ENCODE measurements around the gene CDH24. TPM values are rescaled to one million over a fixed set of nuclear protein-coding genes. Genes with fewer than 3 reads are reported as not detected.

The CDH24 gene
- total and polyA plus RNA-seq, 4 experiments from 2014 or later, result 0.15 to 1.6 (median 0.93) TPM

GRCh38 chr14:23034498-23035302 is 22.6 kb downstream of the CDH24 start, which contains the start of gene PSMB5:
Gene PSMB5, minus strand, starts transcription at chr14:23034900. Its CDS starts 19 bp downstream, at chr14:23034881.
- intact Hi-C loops (cut with micrococcal nuclease), result loop anchor here (1.0 kb wide), 5 partner anchors 24 to 268 kb away; partner anchors contain the start of genes ACIN1, C14orf119 and OXA1L
- ChIA-PET POLR2A (ENCODE audit: partially characterized antibody) (interaction anchor here (0.8 to 3.1 kb wide), 11 partner anchors 11 to 267 kb away, joined by 3 to 41 read pairs (median 4); partner anchors contain the start of genes ACIN1, C14orf119, CDH24 and RBM23), CTCF (ENCODE audit: partially characterized antibody) (interaction anchor here (0.7 to 2.4 kb wide), 6 partner anchors 28 to 260 kb away, joined by 3 to 17 read pairs (median 6); no protein-coding TSS in a partner anchor)
- Histone ChIP-seq H3K27me3 (ENCODE audit: insufficient read depth, low read length) (no peaks in the 10 kb centered on the region), H3K27ac (ENCODE audit: low read depth, low read length) (peak within 1 kb of the TSS; percentile 89), H3K9me3 (ENCODE audit: control insufficient read depth in 1 of 2, low read length in 2 of 2) (no peaks in the 10 kb centered on the region), H3K36me3 (ENCODE audit: insufficient read depth, low read length) (peaks cover 17% of the 10 kb centered on the region), H3K4me3 (ENCODE audit: low read length in 2 of 2) (peak within 1 kb of the TSS; percentile 66 to 90), H3K4me1 (ENCODE audit: insufficient read depth, low read length) (peaks cover 19% of the 10 kb centered on the region)
- DNase-seq, result peak; percentile 93 to 96 (median 93)
- Mint-ChIP-seq H3K27ac (peak within 1 kb of the TSS; percentile 89 to 99 (median 98)), H3K4me1 (peaks cover 17 to 43% (median 31%) of the 10 kb centered on the region in 4 donors), H3K4me3 (peak within 1 kb of the TSS; percentile 87 to 98 (median 93)), H3K27me3 (no peaks in the 10 kb centered on the region), H3K9me3 (peaks cover 0 to 2% (median 0%) of the 10 kb centered on the region in 8 donors), H3K36me3 (peaks cover 17 to 24% of the 10 kb centered on the region in 2 donors)

- Histone ChIP-seq H3K27me3 (ENCODE audit: insufficient read depth, low read length) (no peaks in the 10 kb centered on the region), H3K9me3 (ENCODE audit: control insufficient read depth in 1 of 2, low read length in 2 of 2) (no peaks in the 10 kb centered on the region), H3K4me1 (ENCODE audit: insufficient read depth, low read length) (peaks cover 24% of the 10 kb centered on the region), H3K27ac (ENCODE audit: low read depth, low read length) (peak overlapping the region; percentile 89), H3K36me3 (ENCODE audit: insufficient read depth, low read length) (peaks cover 17% of the 10 kb centered on the region), H3K4me3 (ENCODE audit: low read length in 2 of 2) (peak overlapping the region; percentile 66 to 90)
- CTCF ChIA-PET (ENCODE audit: partially characterized antibody), result interaction anchor here (0.7 to 2.4 kb wide), 8 partner anchors 27 to 261 kb away, joined by 3 to 17 read pairs (median 6); no protein-coding TSS in a partner anchor
- H3K9me3 Mint-ChIP-seq, result peaks cover 0 to 2% (median 0%) of the 10 kb centered on the region in 8 donors
- H3K4me3 Mint-ChIP-seq, result peak overlapping the region; percentile 87 to 98 (median 93)
- H3K36me3 Mint-ChIP-seq, result peaks cover 20 to 27% of the 10 kb centered on the region in 2 donors
- H3K27me3 Mint-ChIP-seq, result no peaks in the 10 kb centered on the region
- intact Hi-C loops (cut with micrococcal nuclease), result no loop called here
- peak overlapping the region; percentile 89 to 99 (median 98) for H3K27ac Mint-ChIP-seq
- POLR2A ChIA-PET (ENCODE audit: partially characterized antibody), result interaction anchor here (0.8 to 3.1 kb wide), 13 partner anchors 10 to 268 kb away, joined by 3 to 41 read pairs (median 4); partner anchors contain the start of genes ACIN1, C14orf119, CDH24 and RBM23
- H3K4me1 Mint-ChIP-seq, result peaks cover 22 to 49% (median 37%) of the 10 kb centered on the region in 4 donors
- DNase-seq, result peak in 1 of 5 donors; percentile 24
Observed at GRCh38 chr14:23033801-23034497, 23.4 kb downstream of the CDH24 start.

- ChIA-PET POLR2A (ENCODE audit: partially characterized antibody) (interaction anchor here (0.8 to 3.1 kb wide), 4 partner anchors 25 to 52 kb away, joined by 3 to 41 read pairs (median 4); no protein-coding TSS in a partner anchor), CTCF (ENCODE audit: partially characterized antibody) (interaction anchor here (1.0 to 2.4 kb wide), 6 partner anchors 26 to 60 kb away, joined by 4 to 17 read pairs (median 7); no protein-coding TSS in a partner anchor)
- DNase-seq, result no peak
- Histone ChIP-seq H3K36me3 (ENCODE audit: insufficient read depth, low read length) (peaks cover 17% of the 10 kb centered on the region), H3K27ac (ENCODE audit: low read depth, low read length) (peak overlapping the region; percentile 5), H3K9me3 (ENCODE audit: control insufficient read depth in 1 of 2, low read length in 2 of 2) (no peaks in the 10 kb centered on the region), H3K27me3 (ENCODE audit: insufficient read depth, low read length) (no peaks in the 10 kb centered on the region), H3K4me3 (ENCODE audit: low read length in 2 of 2) (peak overlapping the region in 1 of 2 donors; percentile 90), H3K4me1 (ENCODE audit: insufficient read depth, low read length) (peaks cover 30% of the 10 kb centered on the region)
- Mint-ChIP-seq H3K4me1 (peaks cover 26 to 54% (median 41%) of the 10 kb centered on the region in 4 donors), H3K27ac (peak overlapping the region; percentile 89 to 99 (median 98)), H3K27me3 (no peaks in the 10 kb centered on the region), H3K9me3 (peaks cover 0 to 2% (median 0%) of the 10 kb centered on the region in 8 donors), H3K4me3 (peak overlapping the region; percentile 87 to 98 (median 93)), H3K36me3 (peaks cover 24 to 31% of the 10 kb centered on the region in 2 donors)
- intact Hi-C loops (cut with micrococcal nuclease), result no loop called here
Observed at GRCh38 chr14:23033251-23033727, 24.0 kb downstream of the CDH24 start.

- POLR2A ChIA-PET (ENCODE audit: partially characterized antibody), result interaction anchor here (0.6 to 1.1 kb wide), 3 partner anchors 24 to 53 kb away, joined by 3 to 4 read pairs (median 3); no protein-coding TSS in a partner anchor
- intact Hi-C loops (cut with micrococcal nuclease), result no loop called here
- Histone ChIP-seq H3K4me3 (ENCODE audit: low read length in 2 of 2) (no peak overlapping the region), H3K36me3 (ENCODE audit: insufficient read depth, low read length) (peaks cover 21% of the 10 kb centered on the region), H3K9me3 (ENCODE audit: control insufficient read depth in 1 of 2, low read length in 2 of 2) (no peaks in the 10 kb centered on the region), H3K27ac (ENCODE audit: low read depth, low read length) (no peak overlapping the region), H3K4me1 (ENCODE audit: insufficient read depth, low read length) (peaks cover 38% of the 10 kb centered on the region), H3K27me3 (ENCODE audit: insufficient read depth, low read length) (no peaks in the 10 kb centered on the region)
- CTCF ChIA-PET (ENCODE audit: partially characterized antibody), result interaction anchor here (0.9 to 1.2 kb wide), 2 partner anchors 24 to 38 kb away, joined by 3 read pairs; no protein-coding TSS in a partner anchor
- H3K36me3 Mint-ChIP-seq, result peaks cover 35 to 39% of the 10 kb centered on the region in 2 donors
- peaks cover 0 to 2% (median 0%) of the 10 kb centered on the region in 8 donors for H3K9me3 Mint-ChIP-seq
- H3K4me3 Mint-ChIP-seq, result no peak overlapping the region
- peak overlapping the region in 4 of 7 donors; percentile 5 to 63 (median 29) for H3K27ac Mint-ChIP-seq
- no peak for DNase-seq
- no peaks in the 10 kb centered on the region for H3K27me3 Mint-ChIP-seq
- peaks cover 30 to 62% (median 48%) of the 10 kb centered on the region in 4 donors for H3K4me1 Mint-ChIP-seq
Observed at GRCh38 chr14:23030936-23031335, 26.4 kb downstream of the CDH24 start.

GRCh38 chr14:23028799-23029198 is 28.5 kb downstream of the CDH24 start:
- intact Hi-C loops (cut with micrococcal nuclease), result no loop called here
- ChIA-PET CTCF (ENCODE audit: partially characterized antibody) (interaction anchor here (0.6 to 4.2 kb wide), 11 partner anchors 22 to 205 kb away, joined by 3 to 17 read pairs (median 3); partner anchors contain the start of gene CDH24), POLR2A (ENCODE audit: partially characterized antibody) (interaction anchor here (1.4 to 3.2 kb wide), 4 partner anchors 21 to 72 kb away, joined by 4 to 20 read pairs (median 5); partner anchors contain the start of genes ACIN1 and HAUS4)
- Histone ChIP-seq H3K4me1 (ENCODE audit: insufficient read depth, low read length) (peaks cover 40% of the 10 kb centered on the region), H3K36me3 (ENCODE audit: insufficient read depth, low read length) (peaks cover 26% of the 10 kb centered on the region), H3K9me3 (ENCODE audit: control insufficient read depth in 1 of 2, low read length in 2 of 2) (no peaks in the 10 kb centered on the region), H3K27me3 (ENCODE audit: insufficient read depth, low read length) (no peaks in the 10 kb centered on the region), H3K4me3 (ENCODE audit: low read length in 2 of 2) (no peak overlapping the region), H3K27ac (ENCODE audit: low read depth, low read length) (peak overlapping the region; percentile 18)
- Mint-ChIP-seq H3K4me3 (peak overlapping the region in 7 of 8 donors; percentile 12 to 77 (median 52)), H3K27ac (peak overlapping the region; percentile 39 to 88 (median 54)), H3K36me3 (peaks cover 49% of the 10 kb centered on the region in 2 donors), H3K4me1 (peaks cover 34 to 60% (median 47%) of the 10 kb centered on the region in 4 donors), H3K9me3 (peaks cover 0 to 3% (median 0%) of the 10 kb centered on the region in 8 donors), H3K27me3 (no peaks in the 10 kb centered on the region)
- peak in 4 of 5 donors; percentile 36 to 47 (median 38) for DNase-seq

GRCh38 chr14:23025151-23025814 is 32.0 kb downstream of the CDH24 start:
- Histone ChIP-seq H3K27me3 (ENCODE audit: insufficient read depth, low read length) (no peaks in the 10 kb centered on the region), H3K9me3 (ENCODE audit: control insufficient read depth in 1 of 2, low read length in 2 of 2) (no peaks in the 10 kb centered on the region), H3K4me3 (ENCODE audit: low read length in 2 of 2) (no peak overlapping the region), H3K27ac (ENCODE audit: low read depth, low read length) (no peak overlapping the region), H3K36me3 (ENCODE audit: insufficient read depth, low read length) (peaks cover 9% of the 10 kb centered on the region), H3K4me1 (ENCODE audit: insufficient read depth, low read length) (peaks cover 46% of the 10 kb centered on the region)
- CTCF ChIA-PET (ENCODE audit: partially characterized antibody), result interaction anchor here (1.4 to 2.0 kb wide), 4 partner anchors 29 to 52 kb away, joined by 3 to 7 read pairs (median 4); no protein-coding TSS in a partner anchor
- intact Hi-C loops (cut with micrococcal nuclease), result no loop called here
- peaks cover 33 to 36% of the 10 kb centered on the region in 2 donors for H3K36me3 Mint-ChIP-seq
- H3K9me3 Mint-ChIP-seq, result peaks cover 0 to 1% (median 0%) of the 10 kb centered on the region in 8 donors
- POLR2A ChIA-PET (ENCODE audit: partially characterized antibody), result interaction anchor here (1.1 to 6.2 kb wide), 3 partner anchors 9 to 43 kb away, joined by 3 to 42 read pairs (median 5); partner anchors contain the start of gene AJUBA
- no peaks in the 10 kb centered on the region for H3K27me3 Mint-ChIP-seq
- DNase-seq, result no peak
- peak overlapping the region in 3 of 8 donors; percentile 49 to 62 (median 60) for H3K4me3 Mint-ChIP-seq
- H3K4me1 Mint-ChIP-seq, result peaks cover 32 to 53% (median 41%) of the 10 kb centered on the region in 4 donors
- peak overlapping the region in 5 of 7 donors; percentile 19 to 68 (median 61) for H3K27ac Mint-ChIP-seq

All from CD4-positive, alpha-beta memory T cell (primary cell).